Fibroblast of lung (primary cell): ENCODE measurements around the gene NTN4. TPM values are rescaled to one million over a fixed set of nuclear protein-coding genes. Genes with fewer than 3 reads are reported as not detected.

Experiments
- DNase-seq, 2 donors: peaks; one replicate each; pipeline versions ENCODE4 v3.0.0 to v3.0.0-alpha.2; 2010; ENCODE audit warnings: low read depth in 2 of 2
- H2AFZ ChIP-seq: 2 replicates; pipeline ENCODE4 v1.5.1; 2012; ENCODE audit warnings: low read length, control low read depth, inconsistent platforms
- H3K27ac ChIP-seq: 2 replicates; pipeline ENCODE4 v1.5.1; 2011; ENCODE audit warnings: low read length, control low read depth; ENCODE audit not compliant: insufficient read depth
- H3K27me3 ChIP-seq: 2 replicates; pipeline ENCODE4 v1.5.1; 2011; ENCODE audit warnings: mild to moderate bottlenecking, low read length; ENCODE audit not compliant: control insufficient read depth, insufficient read depth
- H3K36me3 ChIP-seq: 2 replicates; pipeline ENCODE4 v1.5.1; 2011; ENCODE audit warnings: low read length; ENCODE audit not compliant: control insufficient read depth, insufficient read depth
- H3K4me1 ChIP-seq: 2 replicates; pipeline ENCODE4 v1.5.1; 2011; ENCODE audit warnings: low read length; ENCODE audit not compliant: control insufficient read depth, insufficient read depth; ENCODE audit errors: extremely low read depth
- H3K4me2 ChIP-seq: 2 replicates; pipeline ENCODE4 v1.5.1; 2011; ENCODE audit warnings: low read length, control low read depth; ENCODE audit not compliant: insufficient read depth; ENCODE audit errors: extremely low read depth
- H3K4me3 ChIP-seq, 4 experiments: fragments of 200-600 bp in 1 of 4; sonication (generic) in 1 of 4; replicated peaks in 1 of 4; 2 replicates each; pipeline ENCODE4 v1.5.1; 2011 to 2016; ENCODE audit warnings: low read length in 4 of 4, low read depth in 3 of 4, mild to moderate bottlenecking in 3 of 4, control low read depth in 2 of 4, inconsistent platforms in 1 of 4, mixed read lengths in 1 of 4; ENCODE audit not compliant: insufficient read depth in 1 of 4; ENCODE audit errors: control extremely low read depth in 1 of 4
- H3K79me2 ChIP-seq: 2 replicates; pipeline ENCODE4 v1.5.1; 2012; ENCODE audit warnings: mild to moderate bottlenecking, low read length, inconsistent platforms; ENCODE audit not compliant: control insufficient read depth, insufficient read depth
- H3K9ac ChIP-seq: 2 replicates; pipeline ENCODE4 v1.5.1; 2011; ENCODE audit warnings: mild to moderate bottlenecking, low read length, control low read depth; ENCODE audit not compliant: insufficient read depth
- H3K9me3 ChIP-seq: 2 replicates; pipeline ENCODE4 v1.5.1; 2012; ENCODE audit warnings: low read depth, low read length; ENCODE audit not compliant: control insufficient read depth, insufficient read depth
- H4K20me1 ChIP-seq: 2 replicates; pipeline ENCODE4 v1.5.1; 2011; ENCODE audit warnings: low read length; ENCODE audit not compliant: control insufficient read depth, insufficient read depth; ENCODE audit errors: extremely low read depth
- EZH2 ChIP-seq: IDR thresholded peaks from 2 replicates; pipeline ENCODE4 v1.5.1; 2012; ENCODE audit warnings: low read length, control low read depth, mild to moderate bottlenecking; ENCODE audit errors: missing control alignments
- polyA plus RNA-seq, 2 donors: library from polyadenylated mRNA; depleted of rRNA in 1 of 2; stranded (reverse) in 1 of 2; unstranded in 1 of 2; fragments of >200 nt; gene quantifications; 2 replicates each; pipeline ENCODE4 v1.2.1, GENCODE V29; 2011 to 2012; ENCODE audit warnings: missing spikeins in 1 of 2
- total RNA-seq: library from RNA; depleted of rRNA; stranded (reverse); fragments of >200 nt; gene quantifications from 2 replicates; pipeline ENCODE4 v1.2.1, GENCODE V29; 2014
- TF ChIP-seq, protein P1 (sequence below), 2 donors: IDR thresholded peaks in 1 of 2; conservative IDR thresholded peaks in 1 of 2; 1 replicate in 1 of 2; 2 replicates in 1 of 2; pipeline ENCODE4 v1.5.1; 2011 to 2012; ENCODE audit warnings: low read length in 2 of 2, control low read depth in 1 of 2, inconsistent platforms in 1 of 2, low read depth in 1 of 2, mild to moderate bottlenecking in 1 of 2

The NTN4 gene
- total and polyA plus RNA-seq, 2 donors (not counting 1 experiment from before 2014, with no cell fraction given): 28.6 to 170 TPM

DNA sequence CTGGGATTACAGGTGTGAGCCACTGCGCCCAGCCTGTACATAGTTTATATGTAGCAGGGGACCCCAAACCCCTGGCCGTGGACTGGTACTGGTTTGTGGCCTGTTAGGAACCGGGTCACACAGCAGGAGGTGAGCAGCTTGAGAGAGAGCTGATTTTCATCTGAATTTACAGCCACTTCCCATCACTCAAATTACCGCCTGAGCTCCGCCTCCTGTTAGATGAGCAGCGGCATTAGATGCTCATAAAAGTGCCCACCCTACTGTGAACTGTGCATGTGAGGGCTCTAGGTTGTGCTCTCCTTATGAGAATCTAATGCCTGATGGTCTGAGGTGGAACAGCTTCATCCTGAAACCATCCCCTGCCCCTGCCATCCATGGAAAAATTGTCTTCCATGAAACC is 119.3 kb downstream of the NTN4 start:
- Histone ChIP-seq H3K79me2 (no peaks in the 10 kb centered on the region), H3K4me1 (no peaks in the 10 kb centered on the region), H2AFZ (no peak overlapping the region), H3K9me3 (no peaks in the 10 kb centered on the region), H3K4me3 (no peak overlapping the region), H3K27ac (no peak overlapping the region), H3K27me3 (no peaks in the 10 kb centered on the region), H3K36me3 (no peaks in the 10 kb centered on the region), H3K9ac (no peak overlapping the region), H3K4me2 (no peak overlapping the region), H4K20me1 (no peaks in the 10 kb centered on the region)
- TF ChIP-seq, protein P1, sequence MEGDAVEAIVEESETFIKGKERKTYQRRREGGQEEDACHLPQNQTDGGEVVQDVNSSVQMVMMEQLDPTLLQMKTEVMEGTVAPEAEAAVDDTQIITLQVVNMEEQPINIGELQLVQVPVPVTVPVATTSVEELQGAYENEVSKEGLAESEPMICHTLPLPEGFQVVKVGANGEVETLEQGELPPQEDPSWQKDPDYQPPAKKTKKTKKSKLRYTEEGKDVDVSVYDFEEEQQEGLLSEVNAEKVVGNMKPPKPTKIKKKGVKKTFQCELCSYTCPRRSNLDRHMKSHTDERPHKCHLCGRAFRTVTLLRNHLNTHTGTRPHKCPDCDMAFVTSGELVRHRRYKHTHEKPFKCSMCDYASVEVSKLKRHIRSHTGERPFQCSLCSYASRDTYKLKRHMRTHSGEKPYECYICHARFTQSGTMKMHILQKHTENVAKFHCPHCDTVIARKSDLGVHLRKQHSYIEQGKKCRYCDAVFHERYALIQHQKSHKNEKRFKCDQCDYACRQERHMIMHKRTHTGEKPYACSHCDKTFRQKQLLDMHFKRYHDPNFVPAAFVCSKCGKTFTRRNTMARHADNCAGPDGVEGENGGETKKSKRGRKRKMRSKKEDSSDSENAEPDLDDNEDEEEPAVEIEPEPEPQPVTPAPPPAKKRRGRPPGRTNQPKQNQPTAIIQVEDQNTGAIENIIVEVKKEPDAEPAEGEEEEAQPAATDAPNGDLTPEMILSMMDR (conservative IDR thresholded peaks at IDR 0.05 in 1 of 2, IDR thresholded peaks at IDR 0.05 in 1 of 2; ENCODE audit: low read depth in 1 of 2, low read length in 2 of 2): no peak
- no peak for TF ChIP-seq EZH2
- DNase-seq: no peak

DNA sequence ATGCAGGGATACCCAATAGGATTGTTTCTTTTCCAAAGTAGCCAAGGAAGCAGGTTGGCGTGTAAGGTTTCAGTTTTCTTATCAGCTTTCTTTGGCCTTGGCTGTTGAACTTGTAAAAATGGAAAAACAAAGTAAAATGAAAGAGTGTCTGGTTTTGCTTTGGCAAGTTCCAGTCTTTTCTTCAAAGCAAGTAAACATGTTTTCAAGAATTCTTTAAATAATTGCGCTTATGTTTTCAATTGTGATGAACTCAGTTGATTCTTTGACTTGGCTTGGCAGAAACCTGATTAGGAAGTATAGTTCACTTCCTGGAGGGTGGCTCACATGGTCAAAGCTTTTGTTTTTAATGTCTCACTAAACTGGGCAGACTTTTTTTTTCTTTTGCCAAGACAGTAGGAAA is 127.0 kb downstream of the NTN4 start:
- H2AFZ ChIP-seq: no peak overlapping the region
- DNase-seq: peak in 1 of 2 donors; percentile 4
- no peaks in the 10 kb centered on the region for H3K9me3 ChIP-seq
- H3K27ac ChIP-seq: no peak overlapping the region
- H3K36me3 ChIP-seq: no peaks in the 10 kb centered on the region
- H3K79me2 ChIP-seq: no peaks in the 10 kb centered on the region
- no peaks in the 10 kb centered on the region for H3K27me3 ChIP-seq
- no peak overlapping the region for H3K4me3 ChIP-seq
- H3K4me2 ChIP-seq: no peak overlapping the region
- no peak for TF ChIP-seq EZH2
- TF ChIP-seq, protein P1 (conservative IDR thresholded peaks at IDR 0.05 in 1 of 2, IDR thresholded peaks at IDR 0.05 in 1 of 2; ENCODE audit: low read depth in 1 of 2, low read length in 2 of 2): no peak
- H4K20me1 ChIP-seq: no peaks in the 10 kb centered on the region
- no peak overlapping the region for H3K9ac ChIP-seq
- H3K4me1 ChIP-seq: no peaks in the 10 kb centered on the region

DNA sequence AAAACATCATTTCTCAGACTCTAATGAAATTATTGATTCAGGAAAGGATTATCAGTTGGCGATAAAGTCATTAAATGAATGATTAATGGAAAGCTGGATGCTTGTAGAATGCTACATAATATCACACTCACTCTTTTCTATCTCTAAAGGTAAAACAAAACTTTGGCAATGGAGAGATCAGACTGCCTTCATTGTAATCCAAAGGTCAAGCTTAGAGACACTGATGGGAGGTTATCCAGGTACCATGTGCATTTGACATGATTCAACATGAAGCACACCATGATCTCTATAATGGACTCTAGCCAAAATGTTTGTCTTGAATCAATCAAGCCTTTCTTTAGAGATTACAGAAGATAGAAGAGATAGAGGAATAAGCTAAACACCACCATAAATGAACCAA is 129.2 kb downstream of the NTN4 start:
- H4K20me1 ChIP-seq: no peaks in the 10 kb centered on the region
- no peaks in the 10 kb centered on the region for H3K4me1 ChIP-seq
- no peaks in the 10 kb centered on the region for H3K27me3 ChIP-seq
- no peaks in the 10 kb centered on the region for H3K9me3 ChIP-seq
- no peak overlapping the region for H3K27ac ChIP-seq
- no peaks in the 10 kb centered on the region for H3K36me3 ChIP-seq
- no peak overlapping the region for H2AFZ ChIP-seq
- no peak overlapping the region for H3K4me3 ChIP-seq
- no peak overlapping the region for H3K4me2 ChIP-seq
- DNase-seq: no peak
- TF ChIP-seq, protein P1 (conservative IDR thresholded peaks at IDR 0.05 in 1 of 2, IDR thresholded peaks at IDR 0.05 in 1 of 2; ENCODE audit: low read depth in 1 of 2, low read length in 2 of 2): no peak
- TF ChIP-seq EZH2: no peak
- H3K9ac ChIP-seq: no peak overlapping the region
- H3K79me2 ChIP-seq: no peaks in the 10 kb centered on the region
